HG02973 (cell line): ENCODE data around the gene MZT2B.
A peak's percentile ranks its signal among the peaks of the same experiment; 100 is the strongest.
"Not testable (repeated sequence)": the region's sequence is repeated elsewhere in the genome, so short reads cannot be mapped to it uniquely, and the experiment has no call there.

Experiments
- ATAC-seq: cut with Tn5 transposase; IDR thresholded peaks from one replicate; pipeline ENCODE4 v1.9.1; 2021; ENCODE audit warnings: moderate library complexity; ENCODE audit not compliant: unreplicated experiment

MZT2B gene

DNA sequence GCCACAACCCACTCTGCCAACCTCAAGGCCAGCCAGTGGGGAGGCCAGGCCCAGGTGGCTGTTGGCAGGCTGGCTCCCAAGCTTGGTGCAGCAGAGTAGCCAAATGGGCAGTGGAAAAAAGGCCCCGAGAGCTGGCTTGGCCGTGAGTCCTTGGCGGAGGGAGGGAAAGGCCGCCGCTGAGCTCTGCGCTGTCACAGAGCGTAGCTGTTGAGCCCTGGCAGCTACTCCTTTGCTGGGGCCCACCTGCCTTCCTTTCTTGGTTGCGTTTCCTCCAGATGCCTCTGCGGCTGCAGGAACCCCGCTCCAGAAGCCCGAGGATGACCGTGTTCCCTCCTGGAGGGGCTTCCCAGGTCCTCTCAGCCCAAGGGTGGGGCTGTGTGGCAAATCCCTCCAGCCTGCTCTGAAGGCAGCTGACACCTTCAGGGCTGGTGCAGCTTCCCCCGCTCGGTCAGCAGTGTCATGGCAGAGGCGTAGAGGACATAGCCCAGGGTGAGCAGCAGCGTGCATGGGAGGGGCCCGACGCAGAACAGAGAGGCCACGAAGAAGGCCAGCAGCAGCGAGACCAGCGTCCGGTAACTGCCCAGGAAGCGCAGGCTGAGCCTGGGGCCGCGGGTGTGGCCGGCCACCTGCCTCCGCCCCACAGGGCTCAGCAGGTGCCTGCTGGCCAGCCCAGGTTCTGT is 29.8 kb upstream of the MZT2B start:
- ATAC-seq, result not testable (repeated sequence)

DNA sequence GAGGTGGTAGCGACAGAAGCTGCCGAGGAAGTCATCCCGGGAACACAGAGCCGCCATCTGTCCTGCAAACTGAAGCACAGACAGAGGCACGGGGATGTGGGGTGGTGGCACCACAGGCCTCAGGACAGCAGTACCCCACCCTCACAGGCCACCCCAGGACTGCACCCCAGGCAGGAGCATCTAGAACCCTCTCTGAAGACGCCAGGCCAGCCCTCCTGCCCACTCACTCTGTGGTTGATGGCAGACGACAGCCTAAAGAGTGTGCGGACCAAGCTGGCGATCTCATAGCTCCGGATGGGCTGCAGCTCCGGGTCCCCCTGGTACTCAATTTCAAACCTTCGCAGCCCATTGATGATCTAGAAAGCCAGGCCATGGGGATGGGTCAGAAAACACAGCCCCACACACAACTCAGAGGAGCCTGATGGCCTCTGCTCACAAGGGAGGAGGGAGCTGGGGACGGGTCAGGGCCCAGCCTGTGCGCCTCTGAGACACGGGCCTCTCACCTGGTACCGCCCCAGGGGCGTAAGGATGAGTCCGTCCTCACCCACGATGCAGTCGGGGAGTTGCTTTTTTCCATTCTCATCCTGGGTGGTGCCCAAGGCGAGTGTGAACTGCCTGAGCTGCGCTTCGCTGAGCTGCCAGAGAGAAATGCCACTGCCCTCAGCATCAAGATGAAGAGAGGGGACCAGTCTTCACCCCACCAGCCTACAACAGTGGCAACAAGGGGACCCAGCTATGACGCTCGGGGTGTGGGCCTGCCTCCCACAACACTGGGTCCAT is 29.1 kb upstream of the MZT2B start:
- no peak for ATAC-seq

DNA sequence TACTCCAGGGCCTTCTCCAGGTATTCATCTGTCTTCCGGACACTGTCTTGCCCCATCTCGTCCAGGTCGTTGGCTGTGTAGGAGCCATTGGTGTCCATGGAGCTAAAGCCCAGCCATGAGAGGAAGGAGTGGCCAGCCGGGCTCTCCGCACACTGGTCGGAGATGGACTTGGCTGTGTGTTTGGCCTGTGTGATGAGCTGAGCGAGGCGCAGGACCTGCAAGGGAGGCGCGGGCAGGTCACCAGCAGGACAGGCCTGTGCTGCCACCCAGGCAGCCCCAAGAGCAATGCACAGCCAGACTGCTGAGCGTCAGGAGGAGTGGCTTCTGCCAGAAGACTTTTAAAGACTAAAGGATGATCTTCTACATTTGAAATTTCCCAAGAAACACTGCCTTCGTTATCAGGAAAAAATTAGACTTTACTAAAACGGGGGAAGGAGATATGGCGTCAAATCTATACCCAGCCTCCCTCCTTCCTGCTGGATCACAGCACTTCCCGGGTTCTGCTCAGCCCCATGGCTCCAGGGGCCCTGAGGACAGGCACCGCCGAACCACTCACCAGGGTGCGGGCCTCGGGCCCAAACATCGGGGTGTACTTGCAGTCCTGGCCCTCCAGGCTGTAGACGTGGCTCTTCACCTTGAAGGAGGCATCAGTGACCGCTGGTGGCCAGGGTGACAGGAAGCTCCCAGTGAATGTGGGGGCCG is 28.2 kb upstream of the MZT2B start:
- ATAC-seq, result not testable (repeated sequence)

DNA sequence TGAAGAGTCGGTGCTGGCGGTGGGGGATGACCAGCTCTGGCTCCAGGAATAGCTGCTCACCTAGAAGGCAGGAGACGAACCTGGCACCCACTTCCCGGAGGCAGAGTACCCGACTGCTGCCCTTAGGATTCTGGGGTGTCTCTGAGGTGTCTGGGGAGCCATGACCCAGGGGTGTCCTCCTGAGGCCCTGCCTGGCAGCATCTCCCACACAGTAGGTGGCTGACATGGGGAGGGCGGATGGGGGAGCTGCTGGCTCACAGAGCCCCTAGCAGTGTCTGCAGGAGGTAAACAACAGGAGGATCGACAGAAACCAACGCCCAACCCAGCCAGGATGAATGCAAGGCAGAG is 27.7 kb upstream of the MZT2B start:
- ATAC-seq, result not testable (repeated sequence)

DNA sequence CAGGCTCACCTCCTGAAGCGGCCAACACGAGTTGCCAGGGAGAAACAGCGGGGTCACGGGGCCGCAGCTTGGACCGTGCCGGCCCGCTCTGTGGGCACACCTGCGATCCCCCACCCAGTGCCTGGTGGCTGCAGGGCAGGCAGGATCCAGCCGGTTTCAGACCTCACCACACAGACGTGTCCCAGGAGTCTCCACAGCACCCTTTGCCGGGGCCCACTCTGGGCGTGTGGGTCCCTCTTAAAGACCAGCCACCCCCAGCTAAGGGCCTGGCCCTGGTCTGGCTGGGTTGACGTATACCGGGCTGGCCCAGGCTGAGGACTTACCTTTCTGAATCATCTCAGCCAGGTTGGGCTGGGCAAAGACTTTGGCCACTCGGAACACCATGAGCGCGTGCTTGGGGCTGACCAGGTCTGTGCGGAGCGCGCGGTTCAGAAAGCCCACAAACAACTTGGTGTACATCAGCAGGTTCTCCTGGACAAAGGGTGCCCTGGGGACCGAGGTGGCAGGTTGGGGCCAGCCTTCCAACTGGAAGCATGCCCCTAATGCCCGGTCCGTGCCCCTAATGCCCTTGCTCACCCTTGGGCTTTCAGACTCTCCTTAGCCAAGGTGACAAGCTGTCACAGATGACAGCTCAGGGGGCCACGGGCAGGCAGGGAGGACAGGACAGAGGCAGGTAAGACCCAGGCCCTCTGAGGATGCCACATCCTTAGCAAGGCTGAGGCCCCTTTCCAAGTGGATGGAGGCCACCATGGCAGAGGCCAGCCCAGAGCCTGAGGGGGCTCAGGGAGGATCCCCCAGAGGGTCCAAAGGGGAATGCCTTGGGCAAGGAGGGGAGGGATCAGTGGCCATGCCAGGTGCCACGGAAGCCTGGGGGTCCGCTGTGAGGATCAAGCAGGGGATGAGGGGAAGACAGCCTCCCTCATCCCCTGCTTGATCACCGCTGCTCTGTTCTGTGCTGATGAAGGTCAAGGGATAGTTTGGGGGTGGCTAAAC is 27.0 kb upstream of the MZT2B start:
- ATAC-seq, result no peak

DNA sequence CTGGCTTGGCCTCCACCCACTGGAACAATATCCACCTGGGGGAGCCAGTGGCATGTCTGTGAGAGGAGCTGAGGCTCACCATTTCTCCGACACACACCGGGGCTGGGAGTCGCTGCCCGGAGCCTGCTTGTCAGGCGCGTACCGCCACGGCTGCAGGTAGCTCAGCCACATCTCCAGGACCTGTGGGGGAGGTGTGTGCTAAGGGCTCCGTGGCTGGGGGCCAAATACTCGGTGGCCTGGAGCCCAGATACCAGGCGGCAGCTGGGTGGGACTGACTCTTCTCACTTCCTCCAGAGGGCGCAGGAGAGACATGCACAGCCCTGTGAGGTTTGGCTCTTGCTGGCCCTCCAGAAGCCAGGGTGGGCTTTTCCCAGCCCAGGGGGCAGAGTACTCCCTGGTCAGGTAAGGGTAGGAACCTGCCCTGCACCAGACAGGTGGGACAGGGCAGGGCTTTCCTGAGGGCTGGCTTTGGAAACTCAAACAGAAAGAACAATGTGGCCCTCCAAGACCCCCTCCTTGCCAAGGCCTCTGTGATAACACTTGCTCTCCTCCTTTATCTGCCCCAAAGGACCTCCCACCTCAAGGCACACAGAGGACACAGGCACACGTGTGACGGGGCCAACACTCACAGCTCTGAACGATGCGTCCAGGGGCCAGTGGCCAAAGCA is 26.0 kb upstream of the MZT2B start:
- ATAC-seq, result not testable (repeated sequence)

DNA sequence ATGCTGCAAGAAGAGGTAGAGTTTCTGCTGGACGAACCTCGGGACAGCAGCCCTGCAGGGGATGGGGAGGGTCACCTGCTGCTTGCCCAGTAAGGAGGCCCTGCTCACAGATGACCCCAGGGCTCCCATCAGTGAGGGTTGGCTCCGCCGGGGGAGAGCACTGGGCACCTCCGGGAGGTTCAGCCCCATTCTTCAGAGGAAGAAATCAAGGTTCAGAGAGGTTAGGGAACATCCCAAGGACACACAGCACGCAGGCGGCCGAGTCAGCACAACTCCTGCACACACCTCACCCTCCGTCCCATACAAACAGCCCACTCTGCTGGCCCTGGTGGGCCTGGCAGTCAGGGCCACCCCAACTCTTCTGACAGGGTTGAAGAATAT is 25.4 kb upstream of the MZT2B start:
- no peak for ATAC-seq

DNA sequence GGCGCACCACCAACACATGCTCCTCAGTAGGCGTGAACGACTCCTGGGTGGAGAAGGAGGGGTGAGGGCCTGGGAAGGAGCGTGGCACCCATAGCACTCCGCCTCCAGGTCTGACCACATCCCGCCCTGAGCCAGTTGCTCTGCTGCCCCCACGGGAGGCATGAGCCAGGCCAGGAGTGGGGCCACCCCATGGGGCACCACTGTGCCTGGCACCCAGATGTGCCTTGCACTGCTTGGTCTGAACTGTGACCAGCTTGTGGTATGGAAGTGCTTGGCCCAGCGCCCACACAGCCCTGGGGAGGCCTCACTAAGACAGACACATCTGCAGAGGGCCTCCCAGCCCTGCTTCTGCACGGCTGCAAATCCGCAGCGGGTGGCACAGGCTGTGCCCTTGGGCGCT is 24.7 kb upstream of the MZT2B start:
- ATAC-seq, result peak; percentile 23

DNA sequence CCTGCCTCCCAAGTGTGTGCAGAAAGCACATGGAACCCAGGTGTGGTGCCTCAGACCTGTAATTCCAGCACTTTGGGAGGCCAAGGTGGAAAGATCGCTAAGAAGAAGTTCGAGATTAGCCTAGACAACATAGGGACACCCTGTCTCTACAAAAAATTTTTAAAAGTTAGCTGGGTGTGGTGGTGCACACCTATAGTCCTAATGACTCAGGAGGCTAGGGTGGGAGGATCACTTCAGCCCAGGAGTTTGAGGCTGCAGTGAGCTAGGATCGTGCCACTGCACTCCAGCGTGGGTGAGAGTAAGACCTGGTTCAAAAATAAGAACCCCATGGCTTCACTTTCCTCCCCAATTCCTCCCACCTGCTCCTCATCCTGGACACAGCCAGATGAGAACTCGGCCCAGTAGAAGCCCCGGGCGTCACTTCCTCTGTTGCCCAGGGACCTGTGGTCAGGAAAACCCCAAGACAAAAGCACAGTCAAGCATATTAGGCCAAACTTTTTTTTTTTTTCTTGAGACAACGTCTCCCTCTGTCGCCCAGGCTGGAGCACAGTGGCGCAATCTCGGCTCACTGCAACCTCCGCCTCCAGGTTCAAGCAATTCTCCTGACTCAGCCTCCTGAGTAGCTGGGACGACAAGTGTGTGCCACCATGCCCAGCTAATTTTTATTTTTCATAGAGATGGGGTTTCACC is 24.1 kb upstream of the MZT2B start:
- ATAC-seq, result peak; percentile 85

DNA sequence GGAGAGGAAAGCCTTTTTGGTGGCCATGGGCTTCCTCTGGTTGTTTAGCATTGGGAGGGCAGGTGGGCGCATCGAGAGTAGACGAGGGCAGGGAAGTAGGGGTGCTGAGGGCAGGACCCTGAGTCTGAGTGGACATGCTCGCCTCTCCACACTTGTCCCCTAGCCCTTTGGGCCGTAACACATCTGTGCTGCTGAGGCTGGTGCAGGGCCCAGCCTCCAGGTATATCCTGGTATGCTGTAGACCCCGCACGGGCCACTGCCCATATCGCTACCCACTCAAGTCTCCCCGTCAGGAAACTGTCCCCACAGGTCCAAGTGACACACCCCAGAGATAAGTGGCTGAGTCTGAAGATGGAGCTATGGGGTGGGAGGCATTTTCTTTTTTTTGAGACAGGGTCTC is 23.4 kb upstream of the MZT2B start:
- no peak for ATAC-seq

DNA sequence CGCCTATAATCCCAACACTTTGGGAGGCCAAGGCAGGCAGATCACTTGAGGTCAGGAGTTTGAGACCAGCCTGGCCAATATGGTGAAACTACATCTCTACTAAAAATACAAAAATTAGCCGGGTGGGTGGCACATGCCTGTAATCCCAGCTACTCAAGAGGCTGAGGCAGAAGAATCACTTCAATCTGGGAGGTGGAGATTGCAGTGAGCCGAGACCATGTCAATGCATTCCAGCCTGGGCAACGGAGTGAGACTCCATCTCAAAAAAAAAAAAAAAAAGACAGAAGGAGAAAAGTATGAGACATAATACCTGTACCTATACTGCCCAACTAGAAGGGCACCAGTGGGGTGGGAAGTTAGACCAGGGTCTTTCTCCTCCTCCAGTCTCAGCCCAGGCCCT is 22.7 kb upstream of the MZT2B start:
- not testable (repeated sequence) for ATAC-seq

DNA sequence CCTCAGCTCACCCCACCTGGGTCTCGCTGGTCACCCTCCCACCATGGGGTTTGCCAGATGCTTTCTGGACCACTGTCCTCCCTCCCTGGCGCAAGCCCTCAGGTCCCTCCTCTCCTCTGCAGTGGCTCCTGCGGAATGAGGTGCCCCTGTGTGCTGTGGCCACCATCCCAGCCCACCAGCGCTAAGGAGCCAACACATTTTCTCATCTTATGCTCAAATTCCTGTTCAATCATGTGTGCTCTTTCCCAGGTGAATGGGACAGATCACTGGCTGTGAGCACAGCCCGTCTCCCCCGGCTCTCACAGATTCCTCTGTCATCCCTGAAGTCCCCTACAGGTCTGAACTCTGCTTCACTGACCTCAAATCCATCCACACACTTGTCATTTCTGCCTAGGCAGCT is 21.9 kb upstream of the MZT2B start:
- no peak for ATAC-seq

DNA sequence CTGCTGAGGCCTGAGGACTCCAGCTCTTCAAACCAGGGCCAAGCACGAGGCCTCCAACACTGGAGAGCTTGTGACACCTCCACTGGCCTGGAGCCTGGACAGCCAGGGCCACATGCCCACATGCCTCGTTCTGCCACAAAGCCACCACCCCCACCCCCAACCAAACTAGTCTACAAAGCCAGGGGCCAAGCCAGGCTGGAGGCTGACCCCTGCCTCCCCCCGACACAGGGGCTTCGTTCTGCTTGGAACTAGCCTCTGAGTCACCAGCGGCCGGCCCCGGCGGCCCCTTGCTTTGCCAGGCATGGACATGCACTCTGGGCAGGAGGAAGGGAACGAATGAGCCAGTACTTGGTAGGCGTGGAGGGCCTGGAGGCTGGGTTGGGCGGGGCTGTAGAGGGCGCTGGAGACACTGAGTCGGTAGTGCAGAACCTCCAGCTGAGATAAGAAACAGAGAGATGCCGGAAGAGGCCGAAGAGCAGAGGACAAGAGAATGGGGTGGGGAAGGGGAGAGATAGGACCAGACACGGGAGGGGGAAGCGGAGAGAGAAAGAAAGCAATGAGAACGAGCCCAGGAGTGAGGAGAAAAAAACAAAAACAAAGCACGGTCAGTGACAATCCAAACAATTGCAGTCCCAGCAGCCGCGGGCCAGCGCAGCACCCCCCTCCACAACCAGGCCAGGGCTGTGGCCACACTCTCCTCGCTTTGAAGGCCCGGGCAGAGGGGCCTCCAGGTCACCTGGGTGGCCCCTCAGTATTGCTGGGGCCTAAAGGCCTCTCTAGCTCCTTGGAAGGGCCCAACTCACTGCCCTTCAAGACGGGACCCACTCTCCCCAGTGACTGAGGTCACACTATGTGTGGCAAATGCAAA is 21.0 kb upstream of the MZT2B start:
- ATAC-seq, result not testable (repeated sequence)

DNA sequence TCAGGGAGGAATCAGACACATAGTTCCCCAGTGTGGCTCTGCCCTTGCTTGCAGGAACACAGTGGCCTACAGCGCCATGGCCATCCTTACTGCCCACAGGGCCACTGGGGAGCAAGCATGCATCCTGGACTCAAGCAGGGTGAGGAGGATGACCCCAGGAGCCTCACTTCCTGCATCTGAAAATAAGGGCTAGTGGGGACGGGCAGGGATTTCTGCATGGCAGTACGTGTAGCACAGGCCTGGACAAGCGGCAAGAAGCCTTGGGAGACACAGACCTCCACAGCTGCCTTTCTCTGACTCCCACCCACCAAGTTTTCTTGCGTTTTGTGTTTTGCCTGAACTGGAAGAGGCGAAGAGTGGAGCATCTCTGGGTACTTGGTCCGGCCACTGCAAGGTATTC is 19.6 kb upstream of the MZT2B start:
- not testable (repeated sequence) for ATAC-seq

DNA sequence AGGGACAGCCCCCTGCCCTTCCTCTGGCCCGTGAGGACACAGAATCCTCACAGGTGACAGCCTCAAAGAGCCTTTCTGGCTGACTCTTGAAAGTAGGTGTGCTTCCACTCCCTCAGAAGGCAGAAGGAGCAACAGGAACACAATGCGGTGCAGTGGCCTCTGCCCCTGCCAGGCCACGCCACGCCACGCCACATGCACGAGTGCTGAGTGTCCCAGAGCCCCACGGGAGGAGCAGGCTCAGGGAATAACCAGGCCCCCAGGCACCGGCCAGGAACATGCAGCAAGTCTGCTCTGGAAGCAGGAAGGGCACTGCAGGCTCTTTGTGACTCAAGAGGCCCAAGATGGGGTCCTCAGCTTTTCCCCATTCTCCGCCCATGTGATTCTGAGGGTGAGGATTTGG is 19.1 kb upstream of the MZT2B start:
- ATAC-seq, result no peak

DNA sequence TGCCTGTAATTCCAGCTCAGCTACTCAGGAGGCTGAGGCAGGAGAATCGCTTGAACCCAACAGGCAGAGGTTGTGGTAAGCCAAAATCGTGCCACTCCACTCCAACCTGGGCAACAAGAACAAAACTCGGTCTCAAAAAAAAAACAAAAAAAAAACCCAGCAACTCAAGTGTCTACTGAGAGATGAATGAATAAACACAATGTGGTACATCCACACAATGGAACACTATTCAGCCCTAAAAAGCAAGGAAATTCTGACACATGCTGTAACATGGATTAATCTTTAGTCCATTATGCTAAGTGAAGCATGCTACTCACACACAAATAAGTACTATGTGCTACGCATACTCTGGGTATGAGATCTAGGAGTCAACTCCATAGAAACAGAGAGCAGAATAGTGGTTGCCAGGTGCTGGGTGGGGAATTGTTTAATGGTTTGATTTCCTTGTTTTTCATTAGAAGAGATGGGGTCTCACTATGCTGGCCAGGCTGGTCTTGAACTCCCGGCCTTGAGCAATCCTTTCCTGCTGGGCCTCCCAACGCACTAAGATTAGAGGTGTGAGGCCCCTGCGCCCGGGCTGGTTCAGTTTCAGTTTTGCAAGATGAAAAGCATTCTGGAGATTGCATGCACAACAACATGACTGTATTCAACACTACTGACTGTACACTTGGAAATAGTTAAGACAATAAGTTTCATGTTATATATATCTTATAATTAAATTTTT is 16.6 kb upstream of the MZT2B start:
- ATAC-seq, result no peak

DNA sequence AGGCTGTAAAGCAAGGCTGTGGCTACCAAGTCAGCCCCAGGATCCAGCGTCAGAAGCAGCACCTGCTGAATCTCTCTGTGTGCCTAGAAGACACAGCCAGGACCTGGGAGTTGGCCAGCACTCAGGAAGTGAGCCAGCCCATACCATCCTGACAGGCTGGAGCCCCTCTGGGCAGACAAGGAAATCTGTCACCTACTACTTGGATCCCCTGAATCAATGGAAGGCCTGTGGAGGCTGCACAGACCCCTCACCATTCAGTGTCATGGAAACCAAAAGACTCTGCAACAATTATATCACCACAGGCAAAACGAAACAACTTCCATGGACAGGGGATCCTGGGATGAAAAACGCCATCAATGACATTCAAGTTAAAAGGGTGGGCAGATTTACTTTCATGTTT is 15.5 kb upstream of the MZT2B start:
- ATAC-seq, result not testable (repeated sequence)

DNA sequence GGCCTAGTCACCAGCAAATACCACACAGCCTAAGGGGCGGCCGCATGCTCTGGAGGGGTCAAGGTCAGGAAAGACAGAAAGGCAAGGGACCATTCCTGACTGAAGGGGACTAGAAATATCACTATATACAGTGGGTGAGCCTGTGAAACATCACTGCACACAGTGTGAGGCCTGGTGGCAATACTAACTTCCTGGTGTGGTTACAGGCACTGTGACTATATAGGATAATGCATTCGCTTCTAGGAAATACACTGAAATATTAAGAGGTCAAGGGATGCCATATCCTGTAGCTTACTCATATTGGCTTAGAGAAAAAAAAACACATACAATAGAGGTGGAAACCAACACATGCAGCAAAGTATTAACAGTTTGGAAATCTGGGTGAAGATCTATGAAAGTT is 12.9 kb upstream of the MZT2B start:
- ATAC-seq, result not testable (repeated sequence)
